NCI-H2227 (cell line): ENCODE data around the gene CD86.

Source experiments
- DNase-seq: peaks from one replicate; lab custom pipeline; 2025; ENCODE audit not compliant: unreplicated experiment; lab: John Stamatoyannopoulos, UW

CD86 gene

GRCh38 chr3:122058294-122058693, 3.1 kb downstream of the CD86 start:
- no peak for DNase-seq

GRCh38 chr3:122060040-122060698, 5.0 kb downstream of the CD86 start:
- DNase-seq = no peak

- DNase-seq = no peak
Measured at GRCh38 chr3:122063908-122064307, 8.7 kb downstream of the CD86 start.

- no peak for DNase-seq
Measured at GRCh38 chr3:122064326-122064725, 9.2 kb downstream of the CD86 start.

GRCh38 chr3:122066331-122067213, 11.4 kb downstream of the CD86 start:
- no peak for DNase-seq

GRCh38 chr3:122067214-122067550, 12.0 kb downstream of the CD86 start:
- no peak for DNase-seq

- no peak for DNase-seq
Measured at GRCh38 chr3:122067588-122068240, 12.6 kb downstream of the CD86 start.

GRCh38 chr3:122074621-122075265, 19.6 kb downstream of the CD86 start:
- no peak for DNase-seq

GRCh38 chr3:122076491-122077292, 21.5 kb downstream of the CD86 start:
- DNase-seq = no peak

- DNase-seq = no peak
Measured at GRCh38 chr3:122077293-122078234, 22.4 kb downstream of the CD86 start.

- no peak for DNase-seq
Measured at GRCh38 chr3:122078235-122078935, 23.2 kb downstream of the CD86 start.

GRCh38 chr3:122079524-122080206, 24.5 kb downstream of the CD86 start:
- no peak for DNase-seq

GRCh38 chr3:122080207-122080587, 25.0 kb downstream of the CD86 start:
- DNase-seq = no peak

- DNase-seq = no peak
Measured at GRCh38 chr3:122081543-122082247, 26.5 kb downstream of the CD86 start.

GRCh38 chr3:122082357-122082756, 27.2 kb downstream of the CD86 start:
- DNase-seq = no peak

GRCh38 chr3:122084799-122085198, 29.6 kb downstream of the CD86 start:
- no peak for DNase-seq

GRCh38 chr3:122085673-122086072, 30.5 kb downstream of the CD86 start:
- DNase-seq = no peak

- DNase-seq = no peak
Measured at GRCh38 chr3:122088531-122088930, 33.4 kb downstream of the CD86 start.
